HPDE6-E6E7 (cell line): ENCODE measurements around the gene ELOVL6.
"Not testable (repeated sequence)": the region's sequence is repeated elsewhere in the genome, so short reads cannot be mapped to it uniquely, and the experiment has no call there.

Experiments used
- DNase-seq: peaks from one replicate; pipeline ENCODE4 v3.0.0; 2011; ENCODE audit warnings: missing footprints; ENCODE audit errors: extremely low spot score

The ELOVL6 gene

GRCh38 chr4:110075083-110075738, 123.2 kb downstream of the ELOVL6 start:
- DNase-seq: no peak

GRCh38 chr4:110074570-110074969, 123.8 kb downstream of the ELOVL6 start:
- DNase-seq: no peak

GRCh38 chr4:110073053-110073845, 125.2 kb downstream of the ELOVL6 start:
- DNase-seq: no peak

GRCh38 chr4:110071466-110071865, 126.9 kb downstream of the ELOVL6 start:
- no peak for DNase-seq

- DNase-seq: no peak
Measured at GRCh38 chr4:110068248-110068647, 130.2 kb downstream of the ELOVL6 start.

GRCh38 chr4:110064934-110065333, 133.5 kb downstream of the ELOVL6 start:
- no peak for DNase-seq

GRCh38 chr4:110064295-110064694, 134.1 kb downstream of the ELOVL6 start:
- DNase-seq: no peak

- DNase-seq: no peak
Measured at GRCh38 chr4:110062166-110062565, 136.2 kb downstream of the ELOVL6 start.

- DNase-seq: no peak
Measured at GRCh38 chr4:110061076-110061475, 137.3 kb downstream of the ELOVL6 start.

GRCh38 chr4:110059556-110060191, 138.7 kb downstream of the ELOVL6 start:
- no peak for DNase-seq

- peak; percentile 19 for DNase-seq
Measured at GRCh38 chr4:110058677-110059076, 139.7 kb downstream of the ELOVL6 start.

GRCh38 chr4:110055158-110055768, 143.2 kb downstream of the ELOVL6 start:
- no peak for DNase-seq

- DNase-seq: peak; percentile 33
Measured at GRCh38 chr4:110049951-110050925, 148.2 kb downstream of the ELOVL6 start.

- no peak for DNase-seq
Measured at GRCh38 chr4:110046588-110047049, 151.8 kb downstream of the ELOVL6 start.

GRCh38 chr4:110042545-110043517, 155.6 kb downstream of the ELOVL6 start:
- DNase-seq: no peak

- no peak for DNase-seq
Measured at GRCh38 chr4:110041735-110042134, 156.7 kb downstream of the ELOVL6 start.

- not testable (repeated sequence) for DNase-seq
Measured at GRCh38 chr4:110039164-110039563, 159.3 kb downstream of the ELOVL6 start.

- no peak for DNase-seq
Measured at GRCh38 chr4:110034026-110034393, 164.4 kb downstream of the ELOVL6 start.

- DNase-seq: no peak
Measured at GRCh38 chr4:110033355-110034025, 164.9 kb downstream of the ELOVL6 start.
